A549 treated with AZD9567 at 1 μM for 4 hours (cell line): ENCODE results near the gene SEC22B. TPM values are rescaled to one million over a fixed set of nuclear protein-coding genes. Genes with fewer than 3 reads are reported as not detected.

Experiments used
- total RNA-seq: library from RNA; stranded (reverse); fragments of 200-300 nt; extraction: Qiagen RNA extraction; gene quantifications from 5 replicates; pipeline ENCODE4 v1.2.3, GENCODE V29; 2022; ENCODE audit not compliant: insufficient read depth

The SEC22B gene
- total RNA-seq, result 6.8 to 9.6 TPM (median 8.1 TPM) in 5 replicates

GRCh38 chr1:120176092-120176855, at the start of gene SEC22B:
Gene SEC22B (minus strand): TSS chr1:120176520. CDS start chr1:120176381, 139 bp downstream.

Other genes with a start within 250 kb of the SEC22B start
- gene NOTCH2, start 106.9 kb downstream of the SEC22B start, total RNA-seq, result 22.4 to 31.5 TPM (median 30.6 TPM) in 5 replicates
- 4.5 to 5.7 TPM (median 5.0 TPM) in 5 replicates for gene NBPF8, start 238.5 kb upstream of the SEC22B start, total RNA-seq